Kidney (tissue), 14 donors: ENCODE measurements around the gene TMEM108. TPM values are rescaled to one million over a fixed set of nuclear protein-coding genes. Genes with fewer than 3 reads are reported as not detected.

ENCODE experiments used
- DNase-seq, 5 donors: peaks; one replicate each; pipeline ENCODE4 v3.0.0-alpha.2; 2013 to 2020
- FAIRE-seq: peaks from 2 replicates; lab custom pipeline; 2012; peaks lifted over from hg19 to GRCh38; lab: Jason Lieb, UNC
- H3K27ac ChIP-seq, 2 donors: one replicate each; pipeline ENCODE4 v1.7.0; 2013; ENCODE audit warnings: low read depth in 2 of 2, low read length in 2 of 2, inconsistent platforms in 1 of 2
- H3K27me3 ChIP-seq: one replicate; pipeline ENCODE4 v1.7.1; 2013; ENCODE audit warnings: low read length, inconsistent platforms; ENCODE audit not compliant: control insufficient read depth, insufficient read depth
- H3K36me3 ChIP-seq, 3 donors: one replicate each; pipeline versions ENCODE4 v1.7.0 to v1.7.1; 2013; ENCODE audit warnings: low read length in 3 of 3, control low read depth in 1 of 3, inconsistent platforms in 1 of 3; ENCODE audit not compliant: insufficient read depth in 3 of 3, control insufficient read depth in 2 of 3
- H3K4me1 ChIP-seq, 3 donors: one replicate each; pipeline versions ENCODE4 v1.7.0 to v1.7.1; 2013; ENCODE audit warnings: low read length in 3 of 3, inconsistent platforms in 1 of 3, low read depth in 1 of 3; ENCODE audit not compliant: control insufficient read depth in 2 of 3, insufficient read depth in 2 of 3
- H3K4me3 ChIP-seq, 3 donors: one replicate each; pipeline versions ENCODE4 v1.7.0 to v1.8.1; 2013; ENCODE audit warnings: low read length in 3 of 3, control low read depth in 1 of 3, inconsistent platforms in 1 of 3
- H3K9ac ChIP-seq, 3 donors: one replicate each; pipeline versions ENCODE4 v1.7.0 to v1.7.1; 2013; ENCODE audit warnings: low read length in 3 of 3, control low read depth in 1 of 3, inconsistent platforms in 1 of 3
- H3K9me3 ChIP-seq, 3 donors: one replicate each; pipeline versions ENCODE4 v1.7.0 to v1.7.1; 2013; ENCODE audit warnings: low read length in 3 of 3, control low read depth in 1 of 3, inconsistent platforms in 1 of 3; ENCODE audit not compliant: control insufficient read depth in 2 of 3, insufficient read depth in 1 of 3
- CTCF ChIP-seq: IDR thresholded peaks from 3 replicates; pipeline ENCODE4 v1.5.1; 2012; ENCODE audit warnings: mild to moderate bottlenecking, moderate library complexity, borderline replicate concordance; ENCODE audit not compliant: insufficient read depth; ENCODE audit errors: extremely low read depth
- intact Hi-C: fragments of 100-400 bp; cut with DNase I; formaldehyde crosslinking; loops from one replicate; pipeline ENCODE4 v1.11.1; 2022
- polyA plus RNA-seq: library from polyadenylated mRNA; stranded (reverse); fragments of 350-450 nt; fragmentation: Illumina TruSeq; extraction: RNeasy Lipid Tissue Mini Kit (QIAGEN cat#74804); gene quantifications from one replicate; pipeline ENCODE4 v1.2.3, GENCODE V29; 2014; ENCODE audit warnings: low read depth, low replicate concordance; ENCODE audit not compliant: insufficient read depth
- total RNA-seq: library from RNA; stranded (reverse); fragmentation: NEBNext Ultra II Directional; extraction: Animal tissue kit (Norgen Biotek cat#: 25700); gene quantifications from one replicate; pipeline ENCODE4 v1.2.1, GENCODE V29; 2021
- donor health status: control.
- donor health status: control.
- donor health status: control.
- donor health status: control.
- donor health status: control.
- donor health status: DM: yes; HTN: yes; CAD: no.
- donor health status: Normal renal cell carcinoma (clear cell type).

Gene TMEM108
- total and polyA plus RNA-seq, 2 donors from 2014 or later = 0.91 to 1.5 TPM

GRCh38 chr3:133293397-133294110, 255.4 kb downstream of the TMEM108 start:
- DNase-seq = no peak
- intact Hi-C loops = no loop called here
- Histone ChIP-seq H3K9me3 (no peaks in the 10 kb centered on the region), H3K27ac (no peak overlapping the region), H3K4me3 (no peak overlapping the region), H3K27me3 (no peaks in the 10 kb centered on the region), H3K36me3 (no peaks in the 10 kb centered on the region), H3K4me1 (no peaks in the 10 kb centered on the region), H3K9ac (no peak overlapping the region)
- no peak for TF ChIP-seq CTCF
- FAIRE-seq = no peak

GRCh38 chr3:133294253-133294652, 256.1 kb downstream of the TMEM108 start:
- Histone ChIP-seq H3K4me3 (no peak overlapping the region), H3K36me3 (no peaks in the 10 kb centered on the region), H3K9ac (no peak overlapping the region), H3K27ac (no peak overlapping the region), H3K9me3 (no peaks in the 10 kb centered on the region), H3K27me3 (no peaks in the 10 kb centered on the region), H3K4me1 (no peaks in the 10 kb centered on the region)
- DNase-seq (no peak), FAIRE-seq (no peak)
- TF ChIP-seq CTCF = no peak
- intact Hi-C loops = no loop called here

GRCh38 chr3:133295199-133295901, 257.2 kb downstream of the TMEM108 start:
- Histone ChIP-seq H3K9ac (no peak overlapping the region), H3K27me3 (no peaks in the 10 kb centered on the region), H3K4me3 (no peak overlapping the region), H3K27ac (no peak overlapping the region), H3K36me3 (no peaks in the 10 kb centered on the region), H3K9me3 (no peaks in the 10 kb centered on the region), H3K4me1 (no peaks in the 10 kb centered on the region)
- intact Hi-C loops = no loop called here
- FAIRE-seq (no peak), DNase-seq (no peak)
- TF ChIP-seq CTCF = no peak
